Thoracic aorta (tissue), 2 donors: ENCODE data around the gene CCNQ. TPM values are rescaled to one million over a fixed set of nuclear protein-coding genes. Genes with fewer than 3 reads are reported as not detected.

Experiments used
- ATAC-seq: fragments of 150-250 bp; one replicate; pipeline ENCODE4 v1.8.0; 2017; ENCODE audit warnings: low read depth; ENCODE audit not compliant: insufficient number of reproducible peaks, low FRiP score
- DNase-seq: peaks from one replicate; pipeline ENCODE4 v3.0.0-alpha.2; 2020; ENCODE audit warnings: low spot score
- H3K27ac ChIP-seq, 2 donors: fragments of 200-600 bp; sonication (generic); 1 replicate in 1 of 2; 2 replicates in 1 of 2; pipeline ENCODE4 v1.5.1; 2016; ENCODE audit warnings: mild to moderate bottlenecking in 2 of 2, moderate library complexity in 2 of 2
- H3K27me3 ChIP-seq: fragments of 200-600 bp; sonication (generic); replicated peaks from 2 replicates; pipeline ENCODE4 v1.6.0; 2016; ENCODE audit warnings: mild to moderate bottlenecking; ENCODE audit not compliant: insufficient read depth
- H3K36me3 ChIP-seq: fragments of 200-600 bp; sonication (generic); one replicate; pipeline ENCODE4 v1.5.1; 2016
- H3K4me1 ChIP-seq, 2 donors: fragments of 200-600 bp; sonication (generic); 1 replicate in 1 of 2; 2 replicates in 1 of 2; pipeline versions ENCODE4 v1.5.1 to v1.6.0; 2016; ENCODE audit warnings: low read depth in 2 of 2, mild to moderate bottlenecking in 1 of 2; ENCODE audit not compliant: control insufficient read depth in 1 of 2
- H3K4me3 ChIP-seq: fragments of 200-600 bp; sonication (generic); 2 replicates; pipeline ENCODE4 v1.5.1; 2016; ENCODE audit warnings: mild to moderate bottlenecking
- H3K9me3 ChIP-seq: fragments of 200-600 bp; sonication (generic); 2 replicates; pipeline ENCODE4 v1.5.1; 2016
- total RNA-seq, 2 donors: library from RNA; depleted of rRNA; stranded (reverse); fragments of >200 nt; gene quantifications; one replicate each; pipeline versions ENCODE4 v1.1.0 to v1.2.3, GENCODE V29; 2016
- TF ChIP-seq, protein P1 (sequence below): fragments of 200-600 bp; sonication (generic); IDR thresholded peaks from one replicate; pipeline ENCODE4 v1.5.1; 2019; ENCODE audit warnings: antibody characterized with exemption

Gene CCNQ
- total RNA-seq, 2 donors from 2014 or later = 27.2 to 36.3 TPM

GRCh38 chrX:153551135-153551534 lies 47.8 kb downstream of the CCNQ start:
- no peaks in the 10 kb centered on the region for H3K27me3 ChIP-seq
- no peak for DNase-seq
- no peak for ATAC-seq
- TF ChIP-seq, protein P1, sequence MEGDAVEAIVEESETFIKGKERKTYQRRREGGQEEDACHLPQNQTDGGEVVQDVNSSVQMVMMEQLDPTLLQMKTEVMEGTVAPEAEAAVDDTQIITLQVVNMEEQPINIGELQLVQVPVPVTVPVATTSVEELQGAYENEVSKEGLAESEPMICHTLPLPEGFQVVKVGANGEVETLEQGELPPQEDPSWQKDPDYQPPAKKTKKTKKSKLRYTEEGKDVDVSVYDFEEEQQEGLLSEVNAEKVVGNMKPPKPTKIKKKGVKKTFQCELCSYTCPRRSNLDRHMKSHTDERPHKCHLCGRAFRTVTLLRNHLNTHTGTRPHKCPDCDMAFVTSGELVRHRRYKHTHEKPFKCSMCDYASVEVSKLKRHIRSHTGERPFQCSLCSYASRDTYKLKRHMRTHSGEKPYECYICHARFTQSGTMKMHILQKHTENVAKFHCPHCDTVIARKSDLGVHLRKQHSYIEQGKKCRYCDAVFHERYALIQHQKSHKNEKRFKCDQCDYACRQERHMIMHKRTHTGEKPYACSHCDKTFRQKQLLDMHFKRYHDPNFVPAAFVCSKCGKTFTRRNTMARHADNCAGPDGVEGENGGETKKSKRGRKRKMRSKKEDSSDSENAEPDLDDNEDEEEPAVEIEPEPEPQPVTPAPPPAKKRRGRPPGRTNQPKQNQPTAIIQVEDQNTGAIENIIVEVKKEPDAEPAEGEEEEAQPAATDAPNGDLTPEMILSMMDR = no peak
- no peak overlapping the region for H3K4me3 ChIP-seq
- no peaks in the 10 kb centered on the region for H3K4me1 ChIP-seq
- H3K36me3 ChIP-seq = no peaks in the 10 kb centered on the region
- no peaks in the 10 kb centered on the region for H3K9me3 ChIP-seq
- H3K27ac ChIP-seq = no peak overlapping the region

GRCh38 chrX:153549807-153550206 lies 49.1 kb downstream of the CCNQ start:
- no peak for ATAC-seq
- TF ChIP-seq, protein P1 = no peak
- H3K27me3 ChIP-seq = no peaks in the 10 kb centered on the region
- no peaks in the 10 kb centered on the region for H3K4me1 ChIP-seq
- H3K36me3 ChIP-seq = no peaks in the 10 kb centered on the region
- DNase-seq = no peak
- no peaks in the 10 kb centered on the region for H3K9me3 ChIP-seq
- no peak overlapping the region for H3K27ac ChIP-seq
- no peak overlapping the region for H3K4me3 ChIP-seq

GRCh38 chrX:153549231-153549630 lies 49.7 kb downstream of the CCNQ start:
- Histone ChIP-seq H3K4me1 (no peaks in the 10 kb centered on the region), H3K4me3 (no peak overlapping the region), H3K27me3 (no peaks in the 10 kb centered on the region), H3K27ac (no peak overlapping the region), H3K36me3 (no peaks in the 10 kb centered on the region), H3K9me3 (no peaks in the 10 kb centered on the region)
- ATAC-seq (no peak), DNase-seq (no peak)
- TF ChIP-seq, protein P1 = no peak

DNA sequence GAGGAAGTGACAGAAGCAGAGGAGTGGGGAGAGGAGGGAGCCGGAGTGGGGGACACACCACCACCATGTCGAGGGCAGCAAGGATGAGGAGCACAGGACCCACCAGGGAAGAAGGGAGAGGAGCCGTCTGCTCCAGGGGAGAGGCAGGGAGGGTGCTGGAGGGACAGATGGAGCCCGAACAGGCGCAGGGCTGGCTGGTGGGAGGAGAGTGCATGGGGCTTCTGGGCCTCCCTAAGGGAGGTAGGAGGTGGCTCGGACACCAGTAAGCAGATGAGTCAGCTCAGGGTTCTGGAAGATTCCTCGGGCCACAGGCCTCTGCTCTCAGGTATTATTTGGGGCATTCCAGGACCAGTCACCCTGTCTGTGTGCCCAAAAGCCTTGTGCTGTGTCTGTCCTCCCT lies 51.7 kb downstream of the CCNQ start:
- TF ChIP-seq, protein P1 = no peak
- Histone ChIP-seq H3K4me1 (no peaks in the 10 kb centered on the region), H3K36me3 (no peaks in the 10 kb centered on the region), H3K4me3 (no peak overlapping the region), H3K27ac (no peak overlapping the region), H3K9me3 (no peaks in the 10 kb centered on the region), H3K27me3 (no peaks in the 10 kb centered on the region)
- ATAC-seq (no peak), DNase-seq (no peak)

DNA sequence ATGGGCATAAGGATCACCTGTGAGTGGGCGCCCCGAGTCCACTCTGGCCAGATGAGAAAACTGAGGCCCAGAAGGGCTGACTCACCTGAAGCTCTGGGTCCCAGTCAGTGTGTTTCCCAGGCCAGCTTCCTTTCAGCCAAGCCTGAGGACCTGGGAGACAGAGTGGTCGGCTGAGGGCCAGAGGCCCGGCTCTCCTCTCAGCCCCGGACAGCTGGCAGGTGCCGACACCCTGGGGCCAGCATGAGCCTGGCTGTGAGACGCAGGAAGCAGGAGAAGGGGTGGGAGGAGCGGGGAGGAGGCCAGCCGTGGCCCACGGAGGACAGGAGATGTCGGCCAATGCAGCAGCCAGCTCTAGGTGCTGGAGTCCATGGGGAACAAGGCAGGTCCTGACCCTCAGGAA lies 52.6 kb downstream of the CCNQ start:
- no peaks in the 10 kb centered on the region for H3K27me3 ChIP-seq
- no peak overlapping the region for H3K4me3 ChIP-seq
- H3K4me1 ChIP-seq = no peaks in the 10 kb centered on the region
- no peak overlapping the region for H3K27ac ChIP-seq
- ATAC-seq = no peak
- no peaks in the 10 kb centered on the region for H3K36me3 ChIP-seq
- H3K9me3 ChIP-seq = no peaks in the 10 kb centered on the region
- TF ChIP-seq, protein P1 = no peak
- DNase-seq = no peak
